Stomach (tissue), 4 donors: ENCODE measurements around the gene WBP2.

Source experiments
- CTCF ChIP-seq, 7 experiments: fragments of 450-650 bp in 4 of 7; fragments of 200-600 bp in 3 of 7; sonication (generic) in 3 of 7; IDR thresholded peaks; one replicate each; pipeline ENCODE4 v1.5.1; 2016 to 2019; ENCODE audit warnings: antibody characterized with exemption in 7 of 7, control low read depth in 2 of 7, mild to moderate bottlenecking in 1 of 7
- EP300 ChIP-seq: sonication (generic); formaldehyde crosslinking; IDR thresholded peaks from one replicate; pipeline ENCODE4 v1.6.1; 2017; ENCODE audit warnings: antibody characterized with exemption
- POLR2A ChIP-seq, 4 donors: fragments of 450-650 bp; IDR thresholded peaks; one replicate each; pipeline ENCODE4 v1.6.1; 2016; ENCODE audit warnings: antibody characterized with exemption in 4 of 4, control low read depth in 2 of 4, mild to moderate bottlenecking in 1 of 4, moderate library complexity in 1 of 4
- POLR2AphosphoS5 ChIP-seq, 3 donors: sonication (generic); formaldehyde crosslinking; IDR thresholded peaks; one replicate each; pipeline ENCODE4 v1.6.1; 2016; ENCODE audit warnings: antibody characterized with exemption in 3 of 3

- TF ChIP-seq CTCF (IDR thresholded peaks at IDR 0.05) (no peak), POLR2A (IDR thresholded peaks at IDR 0.05) (no peak), POLR2AphosphoS5 (IDR thresholded peaks at IDR 0.05) (no peak), EP300 (no peak)
Measured at GRCh38 chr17:75898065-75898464, 42.9 kb upstream of the WBP2 start.
